ENCODE results near the gene C1QA. TPM values are rescaled to one million over a fixed set of nuclear protein-coding genes. Genes with fewer than 3 reads are reported as not detected.

The C1QA gene
- total and polyA plus RNA-seq, 12 donors: 16.4 to 386 (median 34.6) TPM

DNA sequence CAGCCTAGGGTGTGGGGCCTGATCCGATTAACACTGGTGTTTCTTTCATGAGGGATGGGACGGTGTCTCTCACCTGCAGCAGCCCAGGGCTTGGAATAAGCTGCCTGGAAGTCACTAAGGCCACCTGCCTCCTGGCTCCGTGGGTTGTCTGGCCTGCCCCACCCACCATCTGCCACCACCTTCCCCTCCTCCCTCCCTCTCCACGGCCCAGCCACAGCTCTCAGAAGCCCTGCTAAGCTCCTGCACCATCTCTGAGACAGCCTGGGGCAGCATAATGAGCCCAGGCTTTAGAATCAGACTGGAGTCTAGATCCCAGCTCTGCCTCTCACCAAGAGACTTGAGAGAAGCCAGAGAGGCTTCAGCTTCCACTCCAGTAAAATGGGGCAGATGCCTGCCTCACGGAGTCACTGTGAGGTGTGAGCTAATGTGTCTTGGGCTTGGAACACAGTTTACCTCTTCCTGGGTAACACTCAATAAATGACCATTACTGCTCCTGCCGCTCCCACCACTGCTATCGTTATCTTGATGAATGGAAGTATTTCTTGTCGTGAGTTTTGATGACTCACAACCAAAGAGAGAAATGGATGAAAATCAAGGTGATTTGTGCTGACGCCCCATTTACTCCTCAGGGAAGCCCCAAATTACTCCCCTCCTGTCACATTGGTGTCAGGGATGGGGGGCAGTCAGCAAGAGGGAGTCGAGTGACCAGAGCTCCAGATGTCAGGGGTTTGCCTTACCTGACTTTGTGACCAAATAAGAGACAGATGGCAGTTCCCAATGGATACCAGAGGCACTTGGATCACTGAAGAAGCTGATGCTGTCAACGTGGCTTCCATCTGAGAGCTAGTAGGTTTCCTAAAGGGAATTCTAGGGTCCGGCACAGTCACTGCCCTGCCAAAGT, 23.5 kb upstream of the C1QA start:
- no peak overlapping the region for H3K27ac ChIP-seq
- WGBS, 2 donors: 45 to 50% methylated on average over 12 of the region's 12 CpGs
- no peak for ATAC-seq
- intact Hi-C loops (cut with DNase I): no loop called here
- H3K27me3 ChIP-seq: peaks cover 0 to 88% (median 67%) of the 10 kb centered on the region in 7 donors
- no peaks in the 10 kb centered on the region for H3K4me1 ChIP-seq
- no peaks in the 10 kb centered on the region for H3K9me3 ChIP-seq
- DNase-seq: no peak
- TF ChIP-seq, protein P1, sequence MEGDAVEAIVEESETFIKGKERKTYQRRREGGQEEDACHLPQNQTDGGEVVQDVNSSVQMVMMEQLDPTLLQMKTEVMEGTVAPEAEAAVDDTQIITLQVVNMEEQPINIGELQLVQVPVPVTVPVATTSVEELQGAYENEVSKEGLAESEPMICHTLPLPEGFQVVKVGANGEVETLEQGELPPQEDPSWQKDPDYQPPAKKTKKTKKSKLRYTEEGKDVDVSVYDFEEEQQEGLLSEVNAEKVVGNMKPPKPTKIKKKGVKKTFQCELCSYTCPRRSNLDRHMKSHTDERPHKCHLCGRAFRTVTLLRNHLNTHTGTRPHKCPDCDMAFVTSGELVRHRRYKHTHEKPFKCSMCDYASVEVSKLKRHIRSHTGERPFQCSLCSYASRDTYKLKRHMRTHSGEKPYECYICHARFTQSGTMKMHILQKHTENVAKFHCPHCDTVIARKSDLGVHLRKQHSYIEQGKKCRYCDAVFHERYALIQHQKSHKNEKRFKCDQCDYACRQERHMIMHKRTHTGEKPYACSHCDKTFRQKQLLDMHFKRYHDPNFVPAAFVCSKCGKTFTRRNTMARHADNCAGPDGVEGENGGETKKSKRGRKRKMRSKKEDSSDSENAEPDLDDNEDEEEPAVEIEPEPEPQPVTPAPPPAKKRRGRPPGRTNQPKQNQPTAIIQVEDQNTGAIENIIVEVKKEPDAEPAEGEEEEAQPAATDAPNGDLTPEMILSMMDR (IDR thresholded peaks at IDR 0.05): no peak
- H3K4me3 ChIP-seq: no peak overlapping the region
- no peaks in the 10 kb centered on the region for H3K36me3 ChIP-seq

DNA sequence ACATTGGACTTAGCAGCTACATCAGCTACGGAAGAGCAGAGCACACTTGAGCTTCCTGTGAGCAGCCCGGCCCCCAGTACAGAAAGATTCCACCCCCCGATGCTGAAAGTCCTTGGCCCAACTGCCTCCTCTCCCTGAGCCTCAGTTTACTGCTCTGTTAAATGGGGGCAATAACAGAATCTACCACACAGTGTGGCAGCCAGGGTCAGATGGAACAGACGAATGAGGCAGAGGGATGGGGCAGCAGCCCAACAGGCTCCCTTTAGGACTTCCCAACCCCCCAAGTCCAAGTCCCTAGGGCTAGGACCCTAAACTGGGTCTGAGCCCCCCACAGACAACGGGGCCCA, 22.9 kb upstream of the C1QA start:
- intact Hi-C loops (cut with DNase I): no loop called here
- no peak for ATAC-seq
- no peak for DNase-seq
- Histone ChIP-seq H3K9me3 (no peaks in the 10 kb centered on the region), H3K36me3 (no peaks in the 10 kb centered on the region), H3K27ac (no peak overlapping the region), H3K27me3 (peaks cover 0 to 89% (median 69%) of the 10 kb centered on the region in 7 donors), H3K4me1 (no peaks in the 10 kb centered on the region), H3K4me3 (no peak overlapping the region)
- TF ChIP-seq, protein P1 (IDR thresholded peaks at IDR 0.05): no peak
- 62 to 66% methylated on average over 5 of the region's 5 CpGs for WGBS, 2 donors

DNA sequence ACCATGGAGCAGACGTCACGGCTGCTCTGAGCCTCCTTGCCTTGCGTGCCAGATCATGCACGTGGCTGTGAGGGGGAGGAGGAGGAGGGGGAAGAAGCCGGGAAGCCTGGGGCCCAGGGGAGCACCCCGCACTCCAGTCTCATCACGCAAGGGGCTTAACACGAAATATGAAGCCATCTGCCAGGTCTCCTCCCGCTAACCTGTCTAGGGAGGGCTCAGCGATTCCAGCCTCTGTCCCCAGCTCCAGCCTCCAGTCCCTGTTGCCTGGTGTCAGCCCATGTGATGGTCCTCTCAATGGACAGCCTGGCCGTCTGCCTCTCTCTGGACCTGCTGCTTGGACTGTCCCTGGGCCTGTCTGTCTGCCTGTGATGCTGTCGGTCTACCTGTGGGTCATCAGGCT, 22.5 kb upstream of the C1QA start:
- Histone ChIP-seq H3K27ac (no peak overlapping the region), H3K27me3 (peaks cover 0 to 89% (median 69%) of the 10 kb centered on the region in 7 donors), H3K4me1 (no peaks in the 10 kb centered on the region), H3K4me3 (no peak overlapping the region), H3K9me3 (no peaks in the 10 kb centered on the region), H3K36me3 (no peaks in the 10 kb centered on the region)
- intact Hi-C loops (cut with DNase I): no loop called here
- DNase-seq (no peak), ATAC-seq (no peak)
- TF ChIP-seq, protein P1 (IDR thresholded peaks at IDR 0.05): no peak
- 46 to 62% methylated on average over 12 of the region's 12 CpGs for WGBS, 2 donors

DNA sequence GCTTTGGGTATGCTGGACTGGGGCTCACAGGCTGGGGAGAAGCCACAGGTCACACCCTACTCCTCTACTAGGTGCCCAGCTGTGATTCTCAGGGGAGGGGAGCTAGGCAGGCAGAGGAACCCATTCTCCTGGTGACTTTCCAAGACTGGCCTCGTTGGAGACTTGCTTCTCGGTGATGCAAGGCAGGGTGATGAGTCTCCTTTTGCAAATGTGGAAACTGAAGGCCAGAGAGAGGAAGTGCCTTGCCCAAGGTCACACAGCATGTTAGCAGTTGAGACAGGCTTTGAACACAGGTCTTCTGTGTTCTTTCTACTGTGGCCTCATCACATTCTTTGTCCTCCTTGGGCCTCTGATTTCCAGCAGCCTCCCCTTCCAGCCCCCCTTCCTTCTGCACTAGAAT, 20.5 kb upstream of the C1QA start:
- Histone ChIP-seq H3K9me3 (no peaks in the 10 kb centered on the region), H3K27ac (no peak overlapping the region), H3K36me3 (no peaks in the 10 kb centered on the region), H3K27me3 (peaks cover 0 to 92% (median 71%) of the 10 kb centered on the region in 7 donors), H3K4me1 (no peaks in the 10 kb centered on the region), H3K4me3 (no peak overlapping the region)
- WGBS, 2 donors: 69 to 78% methylated on average over 2 of the region's 2 CpGs
- ATAC-seq (no peak), DNase-seq (no peak)
- intact Hi-C loops (cut with DNase I): no loop called here
- TF ChIP-seq, protein P1 (IDR thresholded peaks at IDR 0.05): no peak

Data from heart right ventricle (tissue), 16 donors.